Upper lobe of right lung (tissue), 1 donor: ENCODE measurements around the gene FAM107A. TPM values are rescaled to one million over a fixed set of nuclear protein-coding genes. Genes with fewer than 3 reads are reported as not detected.

Source experiments
- ATAC-seq: fragments of 200-7000 bp; cut with Tn5 transposase; one replicate; pipeline ENCODE4 v1.9.1; 2020; ENCODE audit warnings: mild to moderate bottlenecking, moderate library complexity
- DNase-seq: peaks from one replicate; pipeline ENCODE4 v3.0.0-alpha.2; 2020
- H3K27ac ChIP-seq: fragments of 200-600 bp; one replicate; pipeline ENCODE4 v1.8.0; 2022
- H3K27me3 ChIP-seq: fragments of 200-600 bp; one replicate; pipeline ENCODE4 v1.8.0; 2022; ENCODE audit warnings: mild to moderate bottlenecking
- H3K36me3 ChIP-seq: fragments of 200-600 bp; one replicate; pipeline ENCODE4 v1.8.0; 2022
- H3K4me1 ChIP-seq: fragments of 200-600 bp; one replicate; pipeline ENCODE4 v1.8.0; 2022
- H3K4me3 ChIP-seq: fragments of 200-600 bp; one replicate; pipeline ENCODE4 v1.8.0; 2022; ENCODE audit warnings: mild to moderate bottlenecking
- H3K9me3 ChIP-seq: fragments of 200-600 bp; one replicate; pipeline ENCODE4 v1.8.0; 2022
- intact Hi-C: fragments of 100-400 bp; cut with DNase I; formaldehyde crosslinking; loops from one replicate; pipeline ENCODE4 v1.11.0; 2022
- total RNA-seq: library from RNA; stranded (reverse); fragmentation: NEBNext Ultra II Directional; extraction: Animal tissue kit (Norgen Biotek cat#: 25700); gene quantifications from one replicate; pipeline ENCODE4 v1.2.1, GENCODE V29; 2021
- TF ChIP-seq, protein P1 (sequence below): fragments of 200-600 bp; IDR thresholded peaks from one replicate; pipeline ENCODE4 v1.8.0; 2022; ENCODE audit warnings: antibody characterized with exemption
- donor health status: DM: no; HTN: yes; CAD: no; lungs with severe emphysema.

The FAM107A gene
- total RNA-seq, 1 donor from 2014 or later = 91.5 TPM

- no peak for ATAC-seq
- intact Hi-C loops = no loop called here
- no peak for DNase-seq
- no peaks in the 10 kb centered on the region for H3K27me3 ChIP-seq
- peak overlapping the region; percentile 93 for H3K27ac ChIP-seq
- TF ChIP-seq, protein P1, sequence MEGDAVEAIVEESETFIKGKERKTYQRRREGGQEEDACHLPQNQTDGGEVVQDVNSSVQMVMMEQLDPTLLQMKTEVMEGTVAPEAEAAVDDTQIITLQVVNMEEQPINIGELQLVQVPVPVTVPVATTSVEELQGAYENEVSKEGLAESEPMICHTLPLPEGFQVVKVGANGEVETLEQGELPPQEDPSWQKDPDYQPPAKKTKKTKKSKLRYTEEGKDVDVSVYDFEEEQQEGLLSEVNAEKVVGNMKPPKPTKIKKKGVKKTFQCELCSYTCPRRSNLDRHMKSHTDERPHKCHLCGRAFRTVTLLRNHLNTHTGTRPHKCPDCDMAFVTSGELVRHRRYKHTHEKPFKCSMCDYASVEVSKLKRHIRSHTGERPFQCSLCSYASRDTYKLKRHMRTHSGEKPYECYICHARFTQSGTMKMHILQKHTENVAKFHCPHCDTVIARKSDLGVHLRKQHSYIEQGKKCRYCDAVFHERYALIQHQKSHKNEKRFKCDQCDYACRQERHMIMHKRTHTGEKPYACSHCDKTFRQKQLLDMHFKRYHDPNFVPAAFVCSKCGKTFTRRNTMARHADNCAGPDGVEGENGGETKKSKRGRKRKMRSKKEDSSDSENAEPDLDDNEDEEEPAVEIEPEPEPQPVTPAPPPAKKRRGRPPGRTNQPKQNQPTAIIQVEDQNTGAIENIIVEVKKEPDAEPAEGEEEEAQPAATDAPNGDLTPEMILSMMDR = no peak
- H3K4me3 ChIP-seq = peak overlapping the region; percentile 45
- H3K9me3 ChIP-seq = no peaks in the 10 kb centered on the region
- H3K4me1 ChIP-seq = peaks cover 9% of the 10 kb centered on the region
- no peaks in the 10 kb centered on the region for H3K36me3 ChIP-seq
These were observed 475 bp downstream of the FAM107A start for GRCh38 chr3:58576716-58577115.

DNA sequence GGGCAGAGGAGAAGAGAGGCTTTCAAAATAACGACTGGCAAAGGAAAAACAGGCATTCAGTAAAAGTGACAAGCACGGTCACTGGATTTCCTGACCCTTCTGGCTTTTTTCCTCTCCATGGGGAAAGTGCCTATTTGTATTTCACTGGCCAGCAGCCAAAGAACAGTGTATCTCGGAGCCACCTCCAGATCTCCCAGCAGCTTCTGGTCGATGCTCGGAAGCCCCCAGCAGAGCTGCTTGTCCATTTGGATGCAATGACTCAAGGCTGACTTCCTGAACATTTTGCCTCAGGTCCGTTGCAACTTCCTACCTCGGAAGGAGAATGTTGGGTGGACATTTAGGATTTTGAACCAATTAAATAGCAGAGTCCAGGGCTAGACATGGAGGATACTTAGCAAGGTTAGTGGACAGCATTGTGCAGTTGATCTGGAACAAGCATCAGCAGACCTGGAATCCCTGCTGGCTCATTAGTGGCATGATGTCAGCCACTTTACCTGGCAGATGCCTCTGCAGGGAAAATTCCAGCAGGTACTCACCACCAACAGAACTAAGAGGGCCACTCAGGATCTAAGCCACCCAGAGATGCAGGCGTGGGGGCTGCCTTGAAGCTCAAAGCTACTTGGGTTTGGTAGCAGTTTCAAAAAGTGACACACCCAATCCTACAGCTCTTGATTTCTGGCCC, 1.1 kb downstream of the FAM107A start:
- Histone ChIP-seq H3K9me3 (no peaks in the 10 kb centered on the region), H3K4me3 (peak overlapping the region; percentile 45), H3K4me1 (peaks cover 9% of the 10 kb centered on the region), H3K27me3 (no peaks in the 10 kb centered on the region), H3K36me3 (no peaks in the 10 kb centered on the region), H3K27ac (peak overlapping the region; percentile 93)
- TF ChIP-seq, protein P1 = no peak
- no peak for DNase-seq
- intact Hi-C loops = no loop called here
- ATAC-seq = no peak

DNA sequence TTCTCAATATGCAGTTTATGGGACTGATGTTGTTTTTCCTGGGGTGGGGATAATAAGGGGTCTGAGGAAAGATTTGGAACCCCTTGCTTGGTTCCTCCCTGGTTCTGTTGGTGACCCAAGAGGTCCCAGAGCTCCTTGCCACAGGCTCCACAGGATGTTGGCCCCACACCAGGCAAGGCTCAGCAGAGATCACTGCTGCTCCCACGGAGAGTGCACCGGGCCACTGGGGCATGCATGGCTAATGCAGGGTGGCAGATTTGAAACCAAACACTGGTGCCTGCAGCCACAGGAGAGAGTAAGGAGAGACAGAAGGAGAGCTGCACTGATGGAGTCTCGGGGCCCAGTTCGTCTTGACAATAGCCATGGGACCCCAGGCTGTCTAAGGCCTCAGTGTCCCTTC, 2.5 kb downstream of the FAM107A start:
- Histone ChIP-seq H3K9me3 (no peaks in the 10 kb centered on the region), H3K4me3 (peak overlapping the region; percentile 45), H3K27ac (no peak overlapping the region), H3K4me1 (peaks cover 9% of the 10 kb centered on the region), H3K36me3 (no peaks in the 10 kb centered on the region), H3K27me3 (no peaks in the 10 kb centered on the region)
- intact Hi-C loops = no loop called here
- TF ChIP-seq, protein P1 = no peak
- ATAC-seq (no peak), DNase-seq (no peak)

DNA sequence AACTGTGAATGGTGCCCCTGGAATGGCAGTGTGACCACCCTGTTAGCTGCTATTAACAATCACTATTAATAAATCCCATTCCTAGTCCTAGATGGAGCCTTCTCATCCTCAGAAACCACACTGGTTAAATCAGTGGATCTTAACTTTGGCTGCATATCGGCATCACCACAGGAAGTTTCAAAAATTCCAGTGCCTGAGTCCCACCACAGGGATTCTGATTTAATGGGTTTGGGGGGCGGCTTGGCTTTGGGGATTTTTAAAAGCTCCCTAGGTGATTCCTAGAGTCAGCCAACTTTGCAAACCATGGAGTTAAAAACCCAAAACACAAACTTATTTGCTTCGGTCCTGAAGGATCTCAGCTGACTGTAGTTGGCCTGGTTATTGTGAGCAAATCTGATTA, 3.1 kb downstream of the FAM107A start:
- H3K4me3 ChIP-seq = peak overlapping the region; percentile 45
- H3K9me3 ChIP-seq = no peaks in the 10 kb centered on the region
- no peak for DNase-seq
- no peaks in the 10 kb centered on the region for H3K36me3 ChIP-seq
- H3K4me1 ChIP-seq = peaks cover 9% of the 10 kb centered on the region
- TF ChIP-seq, protein P1 = no peak
- H3K27me3 ChIP-seq = no peaks in the 10 kb centered on the region
- ATAC-seq = no peak
- intact Hi-C loops = no loop called here
- no peak overlapping the region for H3K27ac ChIP-seq

DNA sequence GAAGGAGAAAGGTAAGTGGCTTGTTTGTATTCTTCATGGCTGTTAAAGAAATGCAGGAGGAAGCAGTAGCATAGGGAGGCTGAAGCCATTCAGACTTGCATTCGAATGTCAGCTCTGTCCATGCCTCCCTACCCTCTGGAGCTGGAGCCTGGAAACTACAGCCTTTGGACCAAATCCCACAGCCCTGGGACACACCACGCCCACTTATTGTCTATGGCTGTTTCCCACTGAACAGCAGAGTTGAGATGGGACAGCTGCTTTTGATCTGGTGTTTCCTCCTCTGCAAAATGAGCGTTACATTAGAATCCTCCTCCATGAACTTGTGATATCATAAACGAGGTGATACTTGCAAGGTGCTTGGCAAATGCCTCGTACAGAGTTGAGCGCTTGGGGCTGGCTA, 3.6 kb downstream of the FAM107A start:
- H3K27me3 ChIP-seq = no peaks in the 10 kb centered on the region
- H3K4me3 ChIP-seq = peak overlapping the region; percentile 45
- no peak for DNase-seq
- TF ChIP-seq, protein P1 = no peak
- intact Hi-C loops = no loop called here
- H3K36me3 ChIP-seq = no peaks in the 10 kb centered on the region
- no peak for ATAC-seq
- H3K27ac ChIP-seq = no peak overlapping the region
- H3K4me1 ChIP-seq = peaks cover 9% of the 10 kb centered on the region
- no peaks in the 10 kb centered on the region for H3K9me3 ChIP-seq
